Mammary epithelial cell (primary cell): Measurements from ENCODE around the gene METAP1D.

Experiments
- EZH2 ChIP-seq: IDR thresholded peaks from 2 replicates; pipeline ENCODE4 v1.6.1; 2012; ENCODE audit warnings: low read length, inconsistent platforms, borderline replicate concordance
- TF ChIP-seq, protein P1 (sequence below), 2 donors: IDR thresholded peaks in 1 of 2; conservative IDR thresholded peaks in 1 of 2; 2 replicates each; pipeline ENCODE4 v1.5.1; 2011 to 2012; ENCODE audit warnings: inconsistent platforms in 2 of 2, low read length in 2 of 2, mild to moderate bottlenecking in 2 of 2, control low read depth in 1 of 2, low read depth in 1 of 2; ENCODE audit not compliant: insufficient read depth in 1 of 2; ENCODE audit errors: extremely low read depth in 1 of 2

DNA sequence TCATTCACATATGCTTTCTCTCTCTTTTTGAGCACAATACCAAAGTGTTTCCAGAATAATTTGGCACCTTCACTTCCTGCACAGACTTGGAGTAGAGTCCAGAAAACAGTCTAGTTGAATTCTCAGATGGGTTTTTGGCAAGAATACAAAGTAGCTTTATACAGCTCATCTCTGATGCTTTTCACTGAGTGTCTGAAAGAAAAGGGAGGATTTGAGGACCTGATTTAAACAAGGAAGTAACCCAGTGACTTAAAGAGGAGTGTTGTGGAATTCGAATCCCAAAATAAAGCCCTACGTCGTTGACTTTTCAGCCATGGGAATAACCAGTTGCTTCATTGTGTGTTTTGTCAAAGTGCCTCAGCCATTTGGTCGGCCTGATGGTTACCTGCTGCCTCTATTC is 31.8 kb downstream of the METAP1D start:
- TF ChIP-seq EZH2, result no peak
- TF ChIP-seq, protein P1, sequence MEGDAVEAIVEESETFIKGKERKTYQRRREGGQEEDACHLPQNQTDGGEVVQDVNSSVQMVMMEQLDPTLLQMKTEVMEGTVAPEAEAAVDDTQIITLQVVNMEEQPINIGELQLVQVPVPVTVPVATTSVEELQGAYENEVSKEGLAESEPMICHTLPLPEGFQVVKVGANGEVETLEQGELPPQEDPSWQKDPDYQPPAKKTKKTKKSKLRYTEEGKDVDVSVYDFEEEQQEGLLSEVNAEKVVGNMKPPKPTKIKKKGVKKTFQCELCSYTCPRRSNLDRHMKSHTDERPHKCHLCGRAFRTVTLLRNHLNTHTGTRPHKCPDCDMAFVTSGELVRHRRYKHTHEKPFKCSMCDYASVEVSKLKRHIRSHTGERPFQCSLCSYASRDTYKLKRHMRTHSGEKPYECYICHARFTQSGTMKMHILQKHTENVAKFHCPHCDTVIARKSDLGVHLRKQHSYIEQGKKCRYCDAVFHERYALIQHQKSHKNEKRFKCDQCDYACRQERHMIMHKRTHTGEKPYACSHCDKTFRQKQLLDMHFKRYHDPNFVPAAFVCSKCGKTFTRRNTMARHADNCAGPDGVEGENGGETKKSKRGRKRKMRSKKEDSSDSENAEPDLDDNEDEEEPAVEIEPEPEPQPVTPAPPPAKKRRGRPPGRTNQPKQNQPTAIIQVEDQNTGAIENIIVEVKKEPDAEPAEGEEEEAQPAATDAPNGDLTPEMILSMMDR (conservative IDR thresholded peaks at IDR 0.05 in 1 of 2, IDR thresholded peaks at IDR 0.05 in 1 of 2; ENCODE audit: extremely low read depth in 1 of 2, insufficient read depth in 1 of 2, low read depth in 1 of 2, low read length in 2 of 2), result no peak
